HG02852 (cell line): ENCODE data around the gene ERP44.
"Not testable (repeated sequence)": the region's sequence is repeated elsewhere in the genome, so short reads cannot be mapped to it uniquely, and the experiment has no call there.

Experiments
- ATAC-seq: cut with Tn5 transposase; IDR thresholded peaks from one replicate; pipeline ENCODE4 v1.9.1; 2021; ENCODE audit warnings: mild to moderate bottlenecking, moderate library complexity; ENCODE audit not compliant: unreplicated experiment

The ERP44 gene

DNA sequence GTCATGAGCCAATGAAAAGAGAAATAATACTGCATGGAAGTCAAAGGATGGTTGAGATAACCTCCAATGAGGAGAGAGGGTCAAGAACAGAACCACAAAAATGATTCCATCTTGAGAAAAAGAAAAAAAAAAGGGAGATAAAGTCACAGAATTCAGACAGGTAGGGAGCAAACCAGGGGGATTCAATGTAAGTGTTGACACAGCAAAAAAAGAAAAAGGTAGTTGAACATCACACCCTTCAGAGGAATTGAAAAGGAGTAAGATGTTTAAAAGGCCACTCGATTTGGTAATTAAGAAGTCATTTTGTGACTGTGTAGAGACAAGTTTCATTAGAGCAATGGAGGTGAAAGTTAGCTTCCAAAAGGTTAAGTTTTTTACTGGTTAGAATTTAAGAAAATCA lies 79.3 kb downstream of the ERP44 start:
- ATAC-seq: no peak

DNA sequence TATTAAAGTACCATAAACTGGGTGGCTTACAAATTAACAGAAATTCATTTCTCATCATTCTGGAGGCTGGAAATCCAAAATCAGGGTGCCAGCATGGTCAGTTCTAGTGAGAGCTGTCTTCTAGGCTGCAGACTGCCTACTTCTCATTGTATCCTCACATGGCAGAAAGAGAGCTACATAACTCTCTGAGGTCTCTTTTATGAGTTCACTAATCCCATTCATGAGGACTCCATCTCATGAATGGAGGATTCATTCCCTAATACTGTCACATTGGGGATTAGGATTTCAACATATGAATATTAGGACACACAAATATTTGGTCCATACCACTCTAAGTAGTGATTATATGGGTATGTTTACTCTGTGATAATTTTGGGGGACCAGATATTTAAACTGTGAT lies 84.0 kb downstream of the ERP44 start:
- no peak for ATAC-seq

DNA sequence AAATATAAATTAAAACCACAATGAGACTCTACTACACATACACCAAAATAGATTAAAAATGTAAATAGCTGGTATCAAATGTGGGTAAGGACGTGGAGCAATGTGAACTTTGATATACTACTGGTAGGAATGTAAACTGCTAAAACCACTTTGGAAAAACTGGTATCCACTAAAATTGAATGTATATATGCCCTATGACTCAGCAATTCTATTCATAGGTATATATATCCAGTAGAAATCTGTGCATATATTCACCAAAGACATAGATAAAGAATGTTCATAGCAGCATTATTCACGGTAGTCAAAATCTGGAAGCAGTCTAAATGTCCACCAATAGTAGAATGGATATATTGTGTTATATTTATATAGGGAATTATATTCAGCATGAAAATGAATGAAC lies 85.2 kb downstream of the ERP44 start:
- no peak for ATAC-seq

DNA sequence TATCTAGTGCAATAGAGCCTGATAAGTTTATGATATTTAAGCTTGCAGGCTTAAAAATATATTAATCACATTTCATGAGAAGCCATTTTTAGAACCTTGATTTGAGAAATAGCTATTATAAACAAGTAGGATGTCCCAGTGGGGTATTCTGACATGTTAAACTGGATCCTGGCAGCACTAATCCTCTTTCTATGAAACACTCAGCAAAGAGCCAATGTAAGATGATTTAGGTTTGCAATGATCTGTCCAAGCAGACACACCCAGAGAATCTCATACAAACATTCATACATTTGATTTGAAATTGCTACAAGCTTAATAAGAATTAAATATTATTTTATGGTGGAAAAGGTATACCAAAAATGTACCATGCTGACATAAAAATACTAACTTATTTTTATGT lies 86.5 kb downstream of the ERP44 start:
- no peak for ATAC-seq

DNA sequence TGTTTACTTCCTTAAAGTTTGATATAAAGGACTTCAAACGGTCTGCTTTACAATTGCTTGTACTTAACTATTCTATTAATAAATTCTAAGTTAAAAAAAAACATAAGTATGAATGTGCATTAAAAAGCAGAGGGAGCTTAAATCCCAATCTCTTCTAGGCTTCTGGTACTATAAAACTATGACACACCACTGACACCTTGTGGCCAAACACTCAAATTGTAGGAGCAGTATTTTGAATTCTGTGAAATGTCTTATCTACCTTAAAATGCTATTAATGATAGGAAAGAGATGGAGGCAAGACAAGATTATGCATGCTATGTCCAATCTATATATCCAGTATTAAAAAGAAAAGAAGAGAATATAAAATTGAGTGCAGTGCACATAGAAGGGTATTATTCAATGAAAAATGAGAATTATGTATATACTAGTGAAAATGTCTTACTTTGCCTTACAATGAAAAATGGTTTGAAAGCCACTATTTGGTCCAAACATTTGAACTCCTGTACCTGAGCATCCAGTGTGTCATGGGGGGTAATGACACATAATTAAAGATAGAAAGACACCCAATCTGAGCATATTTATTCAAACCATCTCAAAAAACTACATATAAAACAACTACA lies 87.6 kb downstream of the ERP44 start:
- ATAC-seq: no peak

- no peak for ATAC-seq
Measured at GRCh38 chr9:99999797-100000196, 99.0 kb downstream of the ERP44 start.

- ATAC-seq: no peak
Measured at GRCh38 chr9:99998866-99999265, 99.9 kb downstream of the ERP44 start.

GRCh38 chr9:99998266-99998665 lies 100.5 kb downstream of the ERP44 start:
- ATAC-seq: no peak

DNA sequence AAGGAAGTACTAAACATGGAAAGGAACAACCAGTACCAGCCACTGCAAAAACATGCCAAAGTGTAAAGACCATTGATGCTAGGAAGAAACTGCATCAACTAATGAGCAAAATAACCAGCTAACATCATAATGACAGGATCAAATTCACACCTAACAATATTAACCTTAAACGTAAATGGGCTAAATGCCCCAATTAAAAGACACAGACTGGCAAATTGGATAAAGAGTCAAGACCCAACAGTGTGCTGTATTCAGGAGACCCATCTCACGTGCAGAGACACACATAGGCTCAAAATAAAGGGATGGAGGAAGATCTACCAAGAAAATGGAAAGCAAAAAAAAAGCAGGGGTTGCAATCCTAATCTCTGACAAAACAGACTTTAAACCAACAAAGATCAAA lies 108.3 kb downstream of the ERP44 start:
- not testable (repeated sequence) for ATAC-seq

DNA sequence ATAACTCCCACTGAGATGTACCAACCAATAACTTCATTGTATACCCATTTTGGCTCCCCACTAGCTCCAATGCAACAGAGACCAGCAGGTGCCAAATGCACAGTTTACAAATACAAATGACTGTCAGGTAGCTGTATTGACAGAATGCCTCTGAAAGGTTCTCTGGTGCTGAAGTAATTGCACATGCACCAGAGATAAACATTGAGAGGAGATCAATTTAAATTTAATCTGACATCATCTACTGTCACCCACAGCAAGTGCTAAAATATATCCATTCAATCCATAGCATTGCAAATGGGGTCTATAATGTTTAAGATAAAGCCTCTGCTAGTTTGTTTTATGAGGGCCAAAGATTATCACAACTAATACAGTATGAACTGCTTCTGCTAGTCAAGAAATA lies 112.2 kb downstream of the ERP44 start:
- ATAC-seq: no peak

- no peak for ATAC-seq
Measured at GRCh38 chr9:99980598-99980997, 118.2 kb downstream of the ERP44 start.

GRCh38 chr9:99978221-99978620 lies 120.6 kb downstream of the ERP44 start:
- no peak for ATAC-seq

GRCh38 chr9:99977033-99977792 lies 121.6 kb downstream of the ERP44 start:
- no peak for ATAC-seq

DNA sequence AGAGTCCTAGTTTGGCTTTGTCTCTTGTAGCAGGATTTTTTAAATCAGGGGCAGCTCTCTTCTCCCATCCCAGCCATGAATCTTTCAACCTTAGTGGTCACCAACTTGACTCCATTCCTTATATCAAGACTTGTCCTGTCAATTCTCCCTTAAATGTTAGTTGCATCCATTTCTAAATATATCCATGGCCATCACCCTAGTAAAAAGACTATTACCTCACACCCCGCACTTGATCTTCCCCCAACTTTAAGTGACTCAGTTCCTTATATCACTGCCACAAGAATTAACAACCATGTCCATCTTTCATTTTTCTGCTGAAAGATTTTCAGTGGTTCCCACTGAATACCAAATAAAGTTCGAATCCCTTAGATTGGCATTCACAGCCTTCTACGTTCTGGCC lies 125.3 kb downstream of the ERP44 start:
- ATAC-seq: no peak

- no peak for ATAC-seq
Measured at GRCh38 chr9:99971410-99971809, 127.4 kb downstream of the ERP44 start.

DNA sequence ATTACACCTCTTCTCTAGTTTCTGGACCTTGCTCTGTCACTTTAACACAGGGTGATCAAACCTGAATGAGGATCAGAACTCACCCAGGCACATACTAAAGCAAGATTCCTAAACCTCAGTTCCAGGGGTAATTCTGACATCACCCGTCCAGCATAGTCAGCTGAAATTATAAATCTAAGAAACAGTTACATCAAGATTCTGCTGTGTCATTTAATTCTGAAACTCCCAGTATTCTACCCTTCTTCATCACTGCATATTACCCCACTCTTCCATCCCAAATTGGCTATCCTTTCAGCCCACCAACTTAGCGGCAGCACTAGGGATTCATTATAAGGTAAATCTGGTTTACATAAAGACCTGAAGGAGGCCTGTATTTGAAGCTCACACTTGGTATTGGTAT lies 128.3 kb downstream of the ERP44 start:
- no peak for ATAC-seq

- ATAC-seq: no peak
Measured at GRCh38 chr9:99967457-99967856, 131.3 kb downstream of the ERP44 start.

DNA sequence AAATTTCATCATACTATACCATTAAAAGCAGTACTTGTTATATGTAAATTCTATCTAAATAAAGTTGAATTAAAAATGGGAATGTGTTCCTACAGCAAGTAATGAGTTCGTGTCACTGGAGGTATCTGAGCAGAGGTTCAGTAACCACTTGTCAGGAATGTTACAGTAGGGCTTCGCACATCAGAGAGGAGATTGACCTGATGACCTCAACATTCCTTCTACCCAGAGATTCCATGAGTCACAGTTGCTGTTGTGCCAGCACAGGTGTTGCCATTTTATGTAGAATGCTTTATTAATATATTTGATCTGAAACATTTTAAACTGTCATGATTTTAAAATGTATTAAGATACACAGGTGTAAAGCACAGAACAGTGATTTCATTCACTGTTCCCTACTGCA lies 132.1 kb downstream of the ERP44 start:
- ATAC-seq: no peak

DNA sequence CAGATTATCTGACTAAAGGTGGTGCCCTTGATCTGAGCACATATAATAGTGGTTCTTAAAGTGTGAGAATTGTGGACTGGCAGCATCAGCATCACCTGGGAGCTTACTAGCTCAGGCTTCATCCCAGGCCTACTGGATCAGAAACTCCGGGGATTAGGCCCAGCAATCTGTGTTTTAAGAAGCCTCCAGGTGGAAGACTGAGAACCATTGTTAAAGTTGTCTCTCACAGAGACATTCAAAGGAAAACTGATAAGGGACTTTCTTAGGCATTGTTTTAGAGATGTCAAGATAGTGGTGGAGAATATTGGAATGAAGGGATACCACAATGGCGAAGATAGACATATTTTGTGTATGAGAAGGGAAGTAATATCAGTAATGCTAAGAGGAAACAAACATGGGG lies 132.8 kb downstream of the ERP44 start:
- no peak for ATAC-seq

DNA sequence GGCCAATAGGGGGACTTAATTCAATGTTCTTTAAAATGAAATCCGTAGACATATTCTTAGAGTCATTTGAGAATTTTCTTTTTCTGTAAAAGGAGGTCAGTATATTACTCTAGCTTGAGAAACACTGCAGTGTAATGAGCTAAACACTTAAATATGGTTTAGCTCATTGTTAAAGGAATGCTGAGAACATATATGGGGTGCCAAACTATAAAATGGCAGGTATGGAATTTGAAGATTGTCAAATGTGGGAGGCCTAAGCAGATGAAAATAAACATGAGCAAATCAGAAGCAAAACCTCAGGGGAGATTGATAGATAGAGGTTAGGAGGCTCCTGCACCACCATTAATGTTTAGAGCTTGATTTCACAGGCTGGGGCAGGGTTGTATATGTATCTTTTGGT lies 134.5 kb downstream of the ERP44 start:
- no peak for ATAC-seq

- ATAC-seq: no peak
Measured at GRCh38 chr9:99962680-99963261, 136.0 kb downstream of the ERP44 start.

- ATAC-seq: no peak
Measured at GRCh38 chr9:99955606-99956005, 143.2 kb downstream of the ERP44 start.
